T-cell (primary cell): Measurements from ENCODE around the gene GTSF1L. TPM values are rescaled to one million over a fixed set of nuclear protein-coding genes. Genes with fewer than 3 reads are reported as not detected.

ENCODE experiments used
- ATAC-seq, 4 experiments: fragments of 200-7000 bp in 3 of 4; fragments of 150-1000 bp in 1 of 4; cut with Tn5 transposase; replicated peaks in 1 of 4; 1 replicate in 3 of 4; 2 replicates in 1 of 4; pipeline ENCODE4 v1.10.0; 2021; ENCODE audit warnings: moderate library complexity in 3 of 4, mild to moderate bottlenecking in 2 of 4, moderate number of reproducible peaks in 1 of 4
- CTCF ChIA-PET, 2 donors: fragments of 300-600 bp; sonication (Branson Sonifier 250); formaldehyde crosslinking; loops; one replicate each; lab custom pipeline; 2022; ENCODE audit warnings: antibody characterized with exemption in 2 of 2; lab: Charles Lee
- POLR2A ChIA-PET, 2 donors: fragments of 300-600 bp; sonication (Branson Sonifier 250); formaldehyde crosslinking; loops; one replicate each; lab custom pipeline; 2022; ENCODE audit warnings: antibody characterized with exemption in 2 of 2; lab: Charles Lee
- DNase-seq, 35 experiments: peaks; one replicate each; pipeline versions ENCODE4 v3.0.0 to v3.0.0-alpha.2; 2013 to 2023
- H3K27ac ChIP-seq: one replicate; pipeline ENCODE4 v1.5.1; 2013; ENCODE audit warnings: low read length
- H3K27me3 ChIP-seq, 2 experiments: replicated peaks in 1 of 2; 1 replicate in 1 of 2; 2 replicates in 1 of 2; pipeline versions ENCODE4 v1.6.1 to v1.7.0; 2013; ENCODE audit warnings: low read length in 1 of 2, mixed read lengths in 1 of 2; ENCODE audit not compliant: control insufficient read depth in 2 of 2, insufficient read depth in 2 of 2; ENCODE audit errors: extremely low read depth in 1 of 2
- H3K36me3 ChIP-seq, 2 donors: 1 replicate in 1 of 2; 2 replicates in 1 of 2; pipeline versions ENCODE4 v1.6.1 to v1.7.0; 2013; ENCODE audit warnings: low read length in 1 of 2; ENCODE audit not compliant: control insufficient read depth in 2 of 2, insufficient read depth in 1 of 2; ENCODE audit errors: extremely low read depth in 1 of 2
- H3K4me1 ChIP-seq, 2 experiments: 1 replicate in 1 of 2; 2 replicates in 1 of 2; pipeline versions ENCODE4 v1.6.1 to v1.7.0; 2013; ENCODE audit warnings: low read length in 2 of 2, mixed read lengths in 1 of 2; ENCODE audit not compliant: insufficient read depth in 2 of 2, control insufficient read depth in 1 of 2; ENCODE audit errors: extremely low read depth in 1 of 2
- H3K4me3 ChIP-seq, 2 donors: 1 replicate in 1 of 2; 2 replicates in 1 of 2; pipeline versions ENCODE4 v1.5.1 to v1.7.0; 2013; ENCODE audit warnings: mild to moderate bottlenecking in 2 of 2, low read length in 1 of 2, moderate library complexity in 1 of 2; ENCODE audit not compliant: control insufficient read depth in 1 of 2; ENCODE audit errors: extremely low read depth in 1 of 2
- H3K9me3 ChIP-seq: 2 replicates; pipeline ENCODE4 v1.7.0; 2013
- H3K27ac Mint-ChIP-seq, 2 donors: one replicate each; pipeline ENCODE4 v1.8.0; 2020 to 2021; ENCODE audit warnings: mild to moderate bottlenecking in 2 of 2, mixed read lengths in 2 of 2
- H3K27me3 Mint-ChIP-seq, 2 donors: one replicate each; pipeline ENCODE4 v1.8.0; 2021 to 2022; ENCODE audit warnings: mixed read lengths in 2 of 2
- H3K36me3 Mint-ChIP-seq: one replicate; pipeline ENCODE4 v1.8.0; 2021; ENCODE audit warnings: mixed read lengths
- H3K4me1 Mint-ChIP-seq, 3 donors: one replicate each; pipeline ENCODE4 v1.8.0; 2020 to 2022; ENCODE audit warnings: mixed read lengths in 3 of 3, mild to moderate bottlenecking in 1 of 3
- H3K4me3 Mint-ChIP-seq, 3 donors: one replicate each; pipeline ENCODE4 v1.8.0; 2020 to 2022; ENCODE audit warnings: mild to moderate bottlenecking in 3 of 3, mixed read lengths in 3 of 3, moderate library complexity in 3 of 3
- H3K9me3 Mint-ChIP-seq, 3 donors: one replicate each; pipeline ENCODE4 v1.8.0; 2020 to 2022; ENCODE audit warnings: mixed read lengths in 3 of 3
- WGBS: methylation state at CpG from one replicate; pipeline ENCODE4 v1.1.5; 2013; ENCODE audit warnings: missing lambda C conversion rate; ENCODE audit not compliant: insufficient coverage; 5-methylcytosine and 5-hydroxymethylcytosine counted together
- total RNA-seq, 35 experiments: library from RNA in 6 of 35; stranded (reverse) in 6 of 35; fragments of 120-200 nt in 1 of 35; gene quantifications; one replicate each; pipeline versions ENCODE4 v1.2.1 to v1.2.4 and lab custom pipeline; 2013 to 2026

GTSF1L gene
- under 1 TPM in 3 of 5 donors, not detected in 2; 0.30 to 0.63 (median 0.53) TPM for total RNA-seq
- total RNA-seq (2013) = 0.39 TPM
- 0 to 0.61 (median 0.09) reads per million in 29 experiments for total RNA-seq (lab: John Stamatoyannopoulos, UW)

GRCh38 chr20:43726811-43727338 lies at the start of gene GTSF1L:
GTSF1L (minus strand) TSS chr20:43727002; CDS start chr20:43726694, 308 bp downstream.
- Mint-ChIP-seq H3K4me3 (no peak within 1 kb of the TSS), H3K27me3 (no peaks in the 10 kb centered on the region), H3K4me1 (peaks cover 48 to 70% (median 49%) of the 10 kb centered on the region in 3 donors), H3K27ac (no peak within 1 kb of the TSS), H3K36me3 (no peaks in the 10 kb centered on the region), H3K9me3 (peaks cover 0 to 3% (median 0%) of the 10 kb centered on the region in 3 donors)
- H3K4me1 ChIP-seq = peaks cover 33 to 36% of the 10 kb centered on the region in 2 experiments
- 97% methylated on average over 8 of the region's 11 CpGs for WGBS
- DNase-seq = no peak
- POLR2A ChIA-PET = no interaction called here
- no peaks in the 10 kb centered on the region for H3K27me3 ChIP-seq
- no peaks in the 10 kb centered on the region for H3K36me3 ChIP-seq
- H3K27ac ChIP-seq = no peak within 1 kb of the TSS
- H3K9me3 ChIP-seq = no peaks in the 10 kb centered on the region
- ATAC-seq = no peak
- CTCF ChIA-PET = no interaction called here
- H3K4me3 ChIP-seq = no peak within 1 kb of the TSS

- Histone ChIP-seq H3K4me3 (no peak overlapping the region), H3K9me3 (no peaks in the 10 kb centered on the region), H3K27ac (no peak overlapping the region), H3K27me3 (peaks cover 0 to 13% of the 10 kb centered on the region in 2 experiments), H3K4me1 (no peaks in the 10 kb centered on the region), H3K36me3 (no peaks in the 10 kb centered on the region)
- Mint-ChIP-seq H3K36me3 (no peaks in the 10 kb centered on the region), H3K9me3 (peaks cover 4 to 24% (median 8%) of the 10 kb centered on the region in 3 donors), H3K27ac (no peak overlapping the region), H3K4me3 (no peak overlapping the region), H3K27me3 (peaks cover 24 to 27% of the 10 kb centered on the region in 2 donors), H3K4me1 (peaks cover 0 to 5% (median 0%) of the 10 kb centered on the region in 3 donors)
- ATAC-seq (no peak), DNase-seq (no peak)
- WGBS = 86% methylated on average over 3 of the region's 10 CpGs
- CTCF ChIA-PET = no interaction called here
- POLR2A ChIA-PET = no interaction called here
Observed at GRCh38 chr20:43774754-43775153, 48.0 kb upstream of the GTSF1L start.

- H3K27ac ChIP-seq = no peak overlapping the region
- no peak overlapping the region for H3K4me3 Mint-ChIP-seq
- ATAC-seq = no peak
- H3K4me3 ChIP-seq = no peak overlapping the region
- WGBS = 92% methylated on average over 4 of the region's 9 CpGs
- peaks cover 0 to 14% of the 10 kb centered on the region in 2 experiments for H3K27me3 ChIP-seq
- H3K27me3 Mint-ChIP-seq = peaks cover 28 to 30% of the 10 kb centered on the region in 2 donors
- no peaks in the 10 kb centered on the region for H3K4me1 ChIP-seq
- H3K9me3 Mint-ChIP-seq = no peaks in the 10 kb centered on the region
- peaks cover 0 to 5% (median 0%) of the 10 kb centered on the region in 3 donors for H3K4me1 Mint-ChIP-seq
- H3K9me3 ChIP-seq = no peaks in the 10 kb centered on the region
- no peaks in the 10 kb centered on the region for H3K36me3 ChIP-seq
- CTCF ChIA-PET = no interaction called here
- POLR2A ChIA-PET = no interaction called here
- no peaks in the 10 kb centered on the region for H3K36me3 Mint-ChIP-seq
- DNase-seq = no peak
- no peak overlapping the region for H3K27ac Mint-ChIP-seq
Observed at GRCh38 chr20:43771503-43772190, 44.8 kb upstream of the GTSF1L start.

GRCh38 chr20:43770342-43770741 lies 43.5 kb upstream of the GTSF1L start:
- Mint-ChIP-seq H3K36me3 (no peaks in the 10 kb centered on the region), H3K4me1 (peaks cover 0 to 5% (median 0%) of the 10 kb centered on the region in 3 donors), H3K27ac (no peak overlapping the region), H3K9me3 (no peaks in the 10 kb centered on the region), H3K4me3 (no peak overlapping the region), H3K27me3 (peaks cover 28 to 29% of the 10 kb centered on the region in 2 donors)
- H3K36me3 ChIP-seq = no peaks in the 10 kb centered on the region
- H3K27me3 ChIP-seq = peaks cover 0 to 20% of the 10 kb centered on the region in 2 experiments
- ATAC-seq = no peak
- POLR2A ChIA-PET = interaction anchor here in 1 of 2 donors (0.6 kb wide), 1 partner anchor 384 kb away, joined by 5 read pairs; no protein-coding TSS in a partner anchor
- CTCF ChIA-PET = no interaction called here
- no peak overlapping the region for H3K27ac ChIP-seq
- no peaks in the 10 kb centered on the region for H3K4me1 ChIP-seq
- DNase-seq = no peak
- H3K9me3 ChIP-seq = no peaks in the 10 kb centered on the region
- H3K4me3 ChIP-seq = no peak overlapping the region
- 50% methylated on average over 1 of the region's 3 CpGs for WGBS

- POLR2A ChIA-PET = interaction anchor here in 1 of 2 donors (0.6 kb wide), 1 partner anchor 210 kb away, joined by 3 read pairs; no protein-coding TSS in a partner anchor
- H3K4me3 Mint-ChIP-seq = no peak overlapping the region
- no peak overlapping the region for H3K27ac Mint-ChIP-seq
- CTCF ChIA-PET = no interaction called here
- 75% methylated on average over 4 of the region's 5 CpGs for WGBS
- H3K4me3 ChIP-seq = no peak overlapping the region
- no peaks in the 10 kb centered on the region for H3K9me3 ChIP-seq
- peaks cover 0 to 20% of the 10 kb centered on the region in 2 experiments for H3K27me3 ChIP-seq
- H3K4me1 ChIP-seq = no peaks in the 10 kb centered on the region
- H3K36me3 ChIP-seq = no peaks in the 10 kb centered on the region
- ATAC-seq (no peak), DNase-seq (no peak)
- H3K27me3 Mint-ChIP-seq = peaks cover 19 to 20% of the 10 kb centered on the region in 2 donors
- H3K36me3 Mint-ChIP-seq = no peaks in the 10 kb centered on the region
- peaks cover 0 to 5% (median 0%) of the 10 kb centered on the region in 3 donors for H3K4me1 Mint-ChIP-seq
- H3K27ac ChIP-seq = no peak overlapping the region
- no peaks in the 10 kb centered on the region for H3K9me3 Mint-ChIP-seq
Observed at GRCh38 chr20:43767686-43768474, 41.1 kb upstream of the GTSF1L start.

GRCh38 chr20:43766917-43767316 lies 40.1 kb upstream of the GTSF1L start:
- no peaks in the 10 kb centered on the region for H3K36me3 Mint-ChIP-seq
- no peak overlapping the region for H3K4me3 ChIP-seq
- no peaks in the 10 kb centered on the region for H3K9me3 ChIP-seq
- DNase-seq = no peak
- CTCF ChIA-PET = no interaction called here
- H3K27ac ChIP-seq = no peak overlapping the region
- H3K4me1 ChIP-seq = no peaks in the 10 kb centered on the region
- peaks cover 12 to 14% of the 10 kb centered on the region in 2 donors for H3K27me3 Mint-ChIP-seq
- H3K27ac Mint-ChIP-seq = no peak overlapping the region
- H3K9me3 Mint-ChIP-seq = no peaks in the 10 kb centered on the region
- H3K4me3 Mint-ChIP-seq = no peak overlapping the region
- no peak for ATAC-seq
- 91% methylated on average over 7 of the region's 9 CpGs for WGBS
- no peaks in the 10 kb centered on the region for H3K36me3 ChIP-seq
- peaks cover 0 to 5% (median 0%) of the 10 kb centered on the region in 3 donors for H3K4me1 Mint-ChIP-seq
- POLR2A ChIA-PET = interaction anchor here in 1 of 2 donors (0.6 kb wide), 1 partner anchor 211 kb away, joined by 3 read pairs; no protein-coding TSS in a partner anchor
- H3K27me3 ChIP-seq = peaks cover 0 to 16% of the 10 kb centered on the region in 2 experiments
